Caco-2 (cell line): Measurements from ENCODE around the gene PATL2. TPM values are rescaled to one million over a fixed set of nuclear protein-coding genes. Genes with fewer than 3 reads are reported as not detected.
A peak's percentile ranks its signal among the peaks of the same experiment; 100 is the strongest.
"Not testable (repeated sequence)": the region's sequence is repeated elsewhere in the genome, so short reads cannot be mapped to it uniquely, and the experiment has no call there.

Experiments used
- BruUV-seq: library from RNA; stranded (reverse); fragments of 400-500 nt; replicated peaks from 2 replicates; lab custom pipeline; 2021; lab: Mats Ljungman, UMichigan
- CTCF ChIA-PET: fragments of 300-600 bp; sonication (Branson Sonifier 250); formaldehyde crosslinking; loops from one replicate; lab custom pipeline; 2022; ENCODE audit warnings: antibody characterized with exemption; lab: Charles Lee
- POLR2A ChIA-PET: fragments of 300-600 bp; sonication (Branson Sonifier 250); formaldehyde crosslinking; loops from one replicate; lab custom pipeline; 2022; ENCODE audit warnings: antibody characterized with exemption; lab: Charles Lee
- DNase-seq, 2 experiments: peaks; one replicate each; pipeline versions ENCODE4 v3.0.0 to v3.0.0-alpha.2; 2020 to 2022
- H3K27me3 ChIP-seq: replicated peaks from 2 replicates; pipeline ENCODE4 v1.6.0; 2011; ENCODE audit warnings: low read length; ENCODE audit not compliant: control insufficient read depth, insufficient read depth
- H3K36me3 ChIP-seq: 2 replicates; pipeline ENCODE4 v1.5.1; 2011; ENCODE audit warnings: low read length; ENCODE audit not compliant: control insufficient read depth, insufficient read depth
- H3K4me1 ChIP-seq: fragments of 250-450 bp; sonication (Bioruptor Pico); 2 replicates; pipeline ENCODE4 v1.5.1; 2020; ENCODE audit warnings: mild to moderate bottlenecking
- H3K4me3 ChIP-seq: 2 replicates; pipeline ENCODE4 v1.5.1; 2011; ENCODE audit warnings: low read depth, mild to moderate bottlenecking, control low read depth, low read length
- H3K9me3 ChIP-seq: fragments of 250-450 bp; sonication (Bioruptor Pico); 2 replicates; pipeline ENCODE4 v1.5.1; 2020; ENCODE audit warnings: mild to moderate bottlenecking, moderate library complexity
- H3K27ac Mint-ChIP-seq: one replicate; pipeline ENCODE4 v1.8.0; 2022; ENCODE audit warnings: mixed read lengths; ENCODE audit not compliant: unreplicated experiment
- H3K27me3 Mint-ChIP-seq: one replicate; pipeline ENCODE4 v1.8.0; 2022; ENCODE audit warnings: mixed read lengths; ENCODE audit not compliant: insufficient read depth, unreplicated experiment
- H3K36me3 Mint-ChIP-seq: one replicate; pipeline ENCODE4 v1.8.0; 2022; ENCODE audit warnings: mild to moderate bottlenecking, mixed read lengths; ENCODE audit not compliant: insufficient read depth, unreplicated experiment
- H3K4me1 Mint-ChIP-seq: one replicate; pipeline ENCODE4 v1.8.0; 2022; ENCODE audit warnings: low read depth, mixed read lengths; ENCODE audit not compliant: unreplicated experiment
- H3K4me3 Mint-ChIP-seq: one replicate; pipeline ENCODE4 v1.8.0; 2022; ENCODE audit warnings: mild to moderate bottlenecking, moderate library complexity, mixed read lengths; ENCODE audit not compliant: unreplicated experiment
- H3K9me3 Mint-ChIP-seq: one replicate; pipeline ENCODE4 v1.8.0; 2022; ENCODE audit warnings: mixed read lengths; ENCODE audit not compliant: unreplicated experiment
- CTCF ChIP-seq, 2 experiments: fragments of 200-600 bp in 1 of 2; IDR thresholded peaks; 1 replicate in 1 of 2; 2 replicates in 1 of 2; pipeline versions ENCODE4 v1.5.1 to v1.8.0; 2011 to 2022; ENCODE audit warnings: antibody characterized with exemption in 1 of 2, control low read depth in 1 of 2, inconsistent platforms in 1 of 2, low read depth in 1 of 2, low read length in 1 of 2, mild to moderate bottlenecking in 1 of 2, moderate library complexity in 1 of 2; ENCODE audit not compliant: insufficient read depth in 1 of 2, severe bottlenecking in 1 of 2, unreplicated experiment in 1 of 2
- intact Hi-C: fragments of 100-400 bp; cut with micrococcal nuclease; formaldehyde crosslinking; loops from one replicate; pipeline ENCODE4 v1.10.0; 2022; ENCODE audit not compliant: unreplicated experiment
- total RNA-seq: library from RNA; stranded (reverse); gene quantifications from 2 replicates; pipeline ENCODE4 v1.2.3, GENCODE V29; 2022

Gene PATL2
- total RNA-seq, 1 experiment from 2014 or later = 0.32 TPM

- no peaks in the 10 kb centered on the region for H3K9me3 ChIP-seq
- ChIA-PET POLR2A (no interaction called here), CTCF (no interaction called here)
- Mint-ChIP-seq H3K27ac (no peak overlapping the region), H3K4me1 (no peaks in the 10 kb centered on the region), H3K36me3 (no peaks in the 10 kb centered on the region), H3K4me3 (no peak overlapping the region), H3K27me3 (peaks cover 3% of the 10 kb centered on the region), H3K9me3 (no peaks in the 10 kb centered on the region)
- no peak overlapping the region for H3K4me3 ChIP-seq
- intact Hi-C loops = no loop called here
- BruUV-seq = no TSS peak
- no peak for TF ChIP-seq CTCF (IDR thresholded peaks at IDR 0.05; ENCODE audit: insufficient read depth in 1 of 2, low read depth in 1 of 2, low read length in 1 of 2, severe bottlenecking in 1 of 2, unreplicated experiment in 1 of 2)
- no peak for DNase-seq
- no peaks in the 10 kb centered on the region for H3K4me1 ChIP-seq
- no peaks in the 10 kb centered on the region for H3K36me3 ChIP-seq
- H3K27me3 ChIP-seq = no peaks in the 10 kb centered on the region
Observed at GRCh38 chr15:44694416-44694815, 16.7 kb downstream of the PATL2 start.

- intact Hi-C loops = no loop called here
- no peaks in the 10 kb centered on the region for H3K36me3 ChIP-seq
- no peaks in the 10 kb centered on the region for H3K9me3 ChIP-seq
- no peaks in the 10 kb centered on the region for H3K9me3 Mint-ChIP-seq
- H3K27me3 ChIP-seq = no peaks in the 10 kb centered on the region
- ChIA-PET CTCF (no interaction called here), POLR2A (interaction anchor here (0.6 kb wide), 1 partner anchor 23 kb away, joined by 5 read pairs; no protein-coding TSS in a partner anchor)
- no peaks in the 10 kb centered on the region for H3K4me1 ChIP-seq
- no peak overlapping the region for H3K27ac Mint-ChIP-seq
- no peak for DNase-seq
- no TSS peak for BruUV-seq
- no peaks in the 10 kb centered on the region for H3K36me3 Mint-ChIP-seq
- no peaks in the 10 kb centered on the region for H3K4me1 Mint-ChIP-seq
- no peak for TF ChIP-seq CTCF (IDR thresholded peaks at IDR 0.05; ENCODE audit: insufficient read depth in 1 of 2, low read depth in 1 of 2, low read length in 1 of 2, severe bottlenecking in 1 of 2, unreplicated experiment in 1 of 2)
- no peak overlapping the region for H3K4me3 ChIP-seq
- H3K4me3 Mint-ChIP-seq = no peak overlapping the region
- H3K27me3 Mint-ChIP-seq = peaks cover 3% of the 10 kb centered on the region
Observed at GRCh38 chr15:44692659-44693058, 18.5 kb downstream of the PATL2 start.

- H3K4me3 ChIP-seq, POLR2A ChIA-PET, H3K27me3 ChIP-seq, H3K9me3 ChIP-seq, BruUV-seq, H3K4me1 ChIP-seq, H3K27ac Mint-ChIP-seq, intact Hi-C loops, H3K36me3 ChIP-seq, H3K36me3 Mint-ChIP-seq, H3K4me3 Mint-ChIP-seq, H3K27me3 Mint-ChIP-seq, CTCF ChIA-PET, H3K4me1 Mint-ChIP-seq, DNase-seq: not testable (repeated sequence)
- peaks cover 10% of the 10 kb centered on the region for H3K9me3 Mint-ChIP-seq
Observed at GRCh38 chr15:44690245-44690644, 20.9 kb downstream of the PATL2 start.

GRCh38 chr15:44689318-44689717 is 21.8 kb downstream of the PATL2 start:
- H3K27ac Mint-ChIP-seq, DNase-seq, H3K36me3 Mint-ChIP-seq, H3K4me1 ChIP-seq, H3K27me3 ChIP-seq, BruUV-seq, H3K4me1 Mint-ChIP-seq, H3K4me3 ChIP-seq, H3K9me3 ChIP-seq, H3K36me3 ChIP-seq, intact Hi-C loops, POLR2A ChIA-PET, CTCF ChIA-PET, H3K27me3 Mint-ChIP-seq, H3K4me3 Mint-ChIP-seq: not testable (repeated sequence)
- peaks cover 14% of the 10 kb centered on the region for H3K9me3 Mint-ChIP-seq

GRCh38 chr15:44682809-44683682 is 28.1 kb downstream of the PATL2 start:
- H3K36me3 ChIP-seq, intact Hi-C loops, H3K27me3 Mint-ChIP-seq, H3K9me3 ChIP-seq, BruUV-seq, H3K4me3 Mint-ChIP-seq, H3K4me3 ChIP-seq, H3K27ac Mint-ChIP-seq, H3K27me3 ChIP-seq, H3K36me3 Mint-ChIP-seq: not testable (repeated sequence)
- CTCF ChIA-PET = interaction anchor here (0.6 to 0.9 kb wide), 2 partner anchors 20 to 348 kb away, joined by 3 read pairs; no protein-coding TSS in a partner anchor
- DNase-seq = peak; percentile 72 to 80
- peaks cover 13% of the 10 kb centered on the region for H3K4me1 ChIP-seq
- Mint-ChIP-seq H3K4me1 (peaks cover 16% of the 10 kb centered on the region), H3K9me3 (peaks cover 19% of the 10 kb centered on the region)
- POLR2A ChIA-PET = interaction anchor here (1.1 to 1.2 kb wide), 2 partner anchors 19 to 29 kb away, joined by 3 to 4 read pairs; partner anchors contain the start of genes B2M and SPG11
